K562 (cell line): ENCODE data around the gene KNL1. TPM values are rescaled to one million over a fixed set of nuclear protein-coding genes. Genes with fewer than 3 reads are reported as not detected.

ENCODE experiments used
- ARID1B ChIP-seq: fragments of 450-650 bp; IDR thresholded peaks from 2 replicates; pipeline ENCODE4 v1.6.1; 2016; ENCODE audit warnings: antibody characterized with exemption, mild to moderate bottlenecking, inconsistent platforms
- CBX2 ChIP-seq: fragments of 200-600 bp; sonication (generic); IDR thresholded peaks from one replicate; pipeline ENCODE4 v1.6.1; 2012; ENCODE audit warnings: mild to moderate bottlenecking, low read length, inconsistent platforms; ENCODE audit not compliant: insufficient read depth, poor library complexity, severe bottlenecking
- CXXC5 ChIP-seq: fragments of 250-450 bp; sonication (Bioruptor Pico); IDR thresholded peaks from 2 replicates; pipeline ENCODE4 v1.8.0; 2022; ENCODE audit warnings: inconsistent platforms, mild to moderate bottlenecking, moderate library complexity
- DPF2 ChIP-seq: fragments of 450-650 bp; IDR thresholded peaks from 2 replicates; pipeline ENCODE4 v1.6.1; 2016
- GABPA ChIP-seq: fragments of 200-800 bp; sonication (Bioruptor generic); conservative IDR thresholded peaks from 2 replicates; pipeline ENCODE4 v1.6.1; 2016; ENCODE audit warnings: low read depth, missing genetic modification characterization, missing compliant biosample characterization
- GABPB2 ChIP-seq: fragments of 250-450 bp; sonication (Bioruptor Pico); conservative IDR thresholded peaks from 2 replicates; pipeline ENCODE4 v1.5.1; 2021; ENCODE audit warnings: mild to moderate bottlenecking
- GTF2A2 ChIP-seq: IDR thresholded peaks from 2 replicates; pipeline ENCODE4 v1.6.1; 2016; ENCODE audit warnings: mild to moderate bottlenecking, missing genetic modification characterization, missing compliant biosample characterization
- HMG20B ChIP-seq: fragments of 250-450 bp; sonication (Bioruptor Pico); IDR thresholded peaks from 2 replicates; pipeline ENCODE4 v1.5.0; 2021; ENCODE audit warnings: mild to moderate bottlenecking
- HMGN3 ChIP-seq: IDR thresholded peaks from 2 replicates; pipeline ENCODE4 v1.6.1; 2011; ENCODE audit warnings: borderline replicate concordance, low read depth, mild to moderate bottlenecking, mixed read lengths, low read length; ENCODE audit not compliant: insufficient read length; ENCODE audit errors: extremely low read depth
- KAT8 ChIP-seq: fragments of 450-650 bp; IDR thresholded peaks from 2 replicates; pipeline ENCODE4 v1.6.1; 2016; ENCODE audit warnings: low read depth, mild to moderate bottlenecking
- MAFF ChIP-seq: IDR thresholded peaks from 2 replicates; pipeline ENCODE4 v1.6.1; 2012; ENCODE audit warnings: low read length, improper control_type of control experiment
- RBM34 ChIP-seq: fragments of 200-400 bp; formaldehyde crosslinking; IDR thresholded peaks from 2 replicates; pipeline ENCODE4 v1.6.1; 2018; ENCODE audit warnings: low read length, borderline replicate concordance; ENCODE audit not compliant: insufficient read depth
- TAF15 ChIP-seq: fragments of 200-400 bp; formaldehyde crosslinking; IDR thresholded peaks from 2 replicates; pipeline ENCODE4 v1.6.1; 2017; ENCODE audit warnings: mild to moderate bottlenecking, low read depth, low read length, moderate library complexity
- XRCC3 ChIP-seq: fragments of 450-650 bp; IDR thresholded peaks from 2 replicates; pipeline ENCODE4 v1.6.1; 2017; ENCODE audit warnings: mild to moderate bottlenecking, moderate library complexity
- ZNF184 ChIP-seq: sonication (generic); formaldehyde crosslinking; IDR thresholded peaks from 2 replicates; pipeline ENCODE4 v1.5.0; 2020; ENCODE audit warnings: missing genetic modification reagents
- polyA plus RNA-seq, 8 experiments: library from polyadenylated mRNA; depleted of rRNA in 4 of 8; stranded (reverse) in 5 of 8; unstranded in 3 of 8; fragments of >200 nt; fragmentation: Nextera tagmentation in 2 of 8; fragmentation: Illumina TruSeq in 1 of 8; extraction: Ambion mirVana in 2 of 8; extraction: Trizol in 1 of 8; gene quantifications; 2 replicates each; pipeline versions ENCODE4 v1.2.1 to v1.2.3, GENCODE V29; 2011 to 2014; ENCODE audit warnings: inconsistent platforms in 1 of 8, missing spikeins in 1 of 8
- total RNA-seq, 7 experiments: library from RNA; depleted of rRNA in 6 of 7; stranded (reverse); fragments of >200 nt in 6 of 7; fragmentation: Illumina TruSeq in 2 of 7; extraction: Trizol in 2 of 7; gene quantifications; 2 replicates each; pipeline versions ENCODE4 v1.2.1 to v1.2.3, GENCODE V29; 2011 to 2021; ENCODE audit warnings: low replicate concordance in 1 of 7
- TF ChIP-seq, protein P1 (sequence below): fragments of 250-450 bp; sonication (Bioruptor Pico); IDR thresholded peaks from 2 replicates; pipeline ENCODE4 v1.8.0; 2022; ENCODE audit warnings: moderate library complexity, mild to moderate bottlenecking, inconsistent platforms
- TF ChIP-seq, protein P2 (sequence below): fragments of 450-650 bp; formaldehyde crosslinking; conservative IDR thresholded peaks from 2 replicates; pipeline ENCODE4 v1.4.0; 2022; ENCODE audit warnings: mild to moderate bottlenecking, missing genetic modification characterization
- TF ChIP-seq, protein P3 (sequence below): sonication (generic); formaldehyde crosslinking; IDR thresholded peaks from 2 replicates; pipeline ENCODE4 v1.8.0; 2023; ENCODE audit warnings: mild to moderate bottlenecking, missing genetic modification reagents

Gene KNL1
- total and polyA plus RNA-seq, 9 of the 15 experiments (the other 6 are each of a cell fraction or from before 2014, with no cell fraction given): 14.5 to 65.4 (median 34.6) TPM

DNA sequence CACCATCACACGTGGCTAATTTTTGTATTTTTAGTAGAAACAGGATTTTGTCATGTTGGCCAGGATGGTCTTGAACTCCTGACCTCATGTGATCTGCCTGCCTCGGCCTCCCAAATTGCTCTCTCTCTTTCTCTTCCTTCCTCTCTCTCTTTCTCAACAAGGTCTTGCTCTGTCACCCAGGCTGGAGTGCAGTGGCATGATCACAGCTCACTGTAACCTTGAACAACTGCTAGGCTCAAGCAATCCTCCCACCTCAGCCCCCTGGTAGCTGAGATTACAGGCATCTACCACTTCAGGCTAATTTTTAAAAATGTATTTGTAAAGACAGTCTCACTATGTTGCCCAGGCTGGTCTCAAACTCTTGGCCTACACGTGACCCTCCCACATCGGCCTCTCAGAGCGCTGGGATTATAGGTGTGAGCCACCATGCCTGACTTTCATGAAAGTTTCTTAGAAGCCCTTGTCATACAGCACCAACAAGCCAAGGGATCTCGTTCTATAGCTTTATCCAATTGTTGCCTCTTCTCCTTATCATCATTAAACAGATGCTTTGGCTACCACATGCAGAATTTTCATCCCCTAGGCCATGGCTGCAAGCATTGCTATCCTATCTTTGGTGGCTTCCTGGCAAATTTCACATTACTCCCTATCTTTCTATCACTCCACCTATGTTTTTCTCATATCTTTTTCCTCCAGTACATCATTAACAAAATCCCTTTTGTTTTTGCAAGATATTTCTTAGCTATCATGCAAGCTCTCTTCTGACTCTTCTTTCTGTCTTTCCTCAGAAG, 34.9 kb upstream of the KNL1 start (continued):
- TF ChIP-seq CXXC5 (CRISPR knock-in tag) (peak; percentile 21; the same call in 1 of the 2 replicates), MAFF (no peak; the same call in 1 of the 2 replicates), RBM34 (no peak), HMGN3 (no peak), GABPA (tag) (no peak), ARID1B (peak; percentile 99), DPF2 (peak; percentile 98), TAF15 (no peak), ZNF184 (CRISPR knock-in tag) (no peak), CBX2 (no peak), GABPB2 (CRISPR knock-in tag) (no peak), GTF2A2 (tag) (no peak), HMG20B (CRISPR knock-in tag) (no peak), XRCC3 (no peak), KAT8 (no peak)
- TF ChIP-seq, protein P1, sequence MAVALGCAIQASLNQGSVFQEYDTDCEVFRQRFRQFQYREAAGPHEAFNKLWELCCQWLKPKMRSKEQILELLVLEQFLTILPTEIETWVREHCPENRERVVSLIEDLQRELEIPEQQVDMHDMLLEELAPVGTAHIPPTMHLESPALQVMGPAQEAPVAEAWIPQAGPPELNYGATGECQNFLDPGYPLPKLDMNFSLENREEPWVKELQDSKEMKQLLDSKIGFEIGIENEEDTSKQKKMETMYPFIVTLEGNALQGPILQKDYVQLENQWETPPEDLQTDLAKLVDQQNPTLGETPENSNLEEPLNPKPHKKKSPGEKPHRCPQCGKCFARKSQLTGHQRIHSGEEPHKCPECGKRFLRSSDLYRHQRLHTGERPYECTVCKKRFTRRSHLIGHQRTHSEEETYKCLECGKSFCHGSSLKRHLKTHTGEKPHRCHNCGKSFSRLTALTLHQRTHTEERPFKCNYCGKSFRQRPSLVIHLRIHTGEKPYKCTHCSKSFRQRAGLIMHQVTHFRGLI (CRISPR knock-in tag): no peak
- TF ChIP-seq, protein P2, sequence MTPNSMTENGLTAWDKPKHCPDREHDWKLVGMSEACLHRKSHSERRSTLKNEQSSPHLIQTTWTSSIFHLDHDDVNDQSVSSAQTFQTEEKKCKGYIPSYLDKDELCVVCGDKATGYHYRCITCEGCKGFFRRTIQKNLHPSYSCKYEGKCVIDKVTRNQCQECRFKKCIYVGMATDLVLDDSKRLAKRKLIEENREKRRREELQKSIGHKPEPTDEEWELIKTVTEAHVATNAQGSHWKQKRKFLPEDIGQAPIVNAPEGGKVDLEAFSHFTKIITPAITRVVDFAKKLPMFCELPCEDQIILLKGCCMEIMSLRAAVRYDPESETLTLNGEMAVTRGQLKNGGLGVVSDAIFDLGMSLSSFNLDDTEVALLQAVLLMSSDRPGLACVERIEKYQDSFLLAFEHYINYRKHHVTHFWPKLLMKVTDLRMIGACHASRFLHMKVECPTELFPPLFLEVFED (CRISPR knock-in tag): no peak
- TF ChIP-seq, protein P3, sequence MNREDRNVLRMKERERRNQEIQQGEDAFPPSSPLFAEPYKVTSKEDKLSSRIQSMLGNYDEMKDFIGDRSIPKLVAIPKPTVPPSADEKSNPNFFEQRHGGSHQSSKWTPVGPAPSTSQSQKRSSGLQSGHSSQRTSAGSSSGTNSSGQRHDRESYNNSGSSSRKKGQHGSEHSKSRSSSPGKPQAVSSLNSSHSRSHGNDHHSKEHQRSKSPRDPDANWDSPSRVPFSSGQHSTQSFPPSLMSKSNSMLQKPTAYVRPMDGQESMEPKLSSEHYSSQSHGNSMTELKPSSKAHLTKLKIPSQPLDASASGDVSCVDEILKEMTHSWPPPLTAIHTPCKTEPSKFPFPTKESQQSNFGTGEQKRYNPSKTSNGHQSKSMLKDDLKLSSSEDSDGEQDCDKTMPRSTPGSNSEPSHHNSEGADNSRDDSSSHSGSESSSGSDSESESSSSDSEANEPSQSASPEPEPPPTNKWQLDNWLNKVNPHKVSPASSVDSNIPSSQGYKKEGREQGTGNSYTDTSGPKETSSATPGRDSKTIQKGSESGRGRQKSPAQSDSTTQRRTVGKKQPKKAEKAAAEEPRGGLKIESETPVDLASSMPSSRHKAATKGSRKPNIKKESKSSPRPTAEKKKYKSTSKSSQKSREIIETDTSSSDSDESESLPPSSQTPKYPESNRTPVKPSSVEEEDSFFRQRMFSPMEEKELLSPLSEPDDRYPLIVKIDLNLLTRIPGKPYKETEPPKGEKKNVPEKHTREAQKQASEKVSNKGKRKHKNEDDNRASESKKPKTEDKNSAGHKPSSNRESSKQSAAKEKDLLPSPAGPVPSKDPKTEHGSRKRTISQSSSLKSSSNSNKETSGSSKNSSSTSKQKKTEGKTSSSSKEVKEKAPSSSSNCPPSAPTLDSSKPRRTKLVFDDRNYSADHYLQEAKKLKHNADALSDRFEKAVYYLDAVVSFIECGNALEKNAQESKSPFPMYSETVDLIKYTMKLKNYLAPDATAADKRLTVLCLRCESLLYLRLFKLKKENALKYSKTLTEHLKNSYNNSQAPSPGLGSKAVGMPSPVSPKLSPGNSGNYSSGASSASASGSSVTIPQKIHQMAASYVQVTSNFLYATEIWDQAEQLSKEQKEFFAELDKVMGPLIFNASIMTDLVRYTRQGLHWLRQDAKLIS (CRISPR knock-in tag): no peak
